ENCODE results near the gene LPIN2. TPM values are rescaled to one million over a fixed set of nuclear protein-coding genes. Genes with fewer than 3 reads are reported as not detected.

Gene LPIN2
- total RNA-seq, 2 donors from 2014 or later, result 19.5 to 120 TPM

GRCh38 chr18:2971741-2972552 is 41.0 kb downstream of the LPIN2 start:
- intact Hi-C loops (cut with DNase I), result no loop called here
- no peak for DNase-seq (ENCODE audit: low spot score)
- no peaks in the 10 kb centered on the region for H3K9me3 ChIP-seq
- no peaks in the 10 kb centered on the region for H3K27me3 ChIP-seq (replicated peaks; ENCODE audit: insufficient read depth)
- WGBS, result 79% methylated on average over 18 of the region's 18 CpGs
- H3K36me3 ChIP-seq, result no peaks in the 10 kb centered on the region
- no peaks in the 10 kb centered on the region for H3K4me1 ChIP-seq (replicated peaks)
- peak overlapping the region; percentile 32 to 56 for H3K27ac ChIP-seq
- H3K4me3 ChIP-seq, result no peak overlapping the region
- TF ChIP-seq POLR2AphosphoS5 (IDR thresholded peaks at IDR 0.05) (no peak), POLR2A (IDR thresholded peaks at IDR 0.05) (no peak), CTCF (IDR thresholded peaks at IDR 0.05) (no peak)

GRCh38 chr18:2970772-2971659 is 41.9 kb downstream of the LPIN2 start:
- no peak for DNase-seq (ENCODE audit: low spot score)
- 78% methylated on average over 11 of the region's 11 CpGs for WGBS
- intact Hi-C loops (cut with DNase I), result no loop called here
- H3K4me1 ChIP-seq (replicated peaks), result no peaks in the 10 kb centered on the region
- no peaks in the 10 kb centered on the region for H3K27me3 ChIP-seq (replicated peaks; ENCODE audit: insufficient read depth)
- H3K9me3 ChIP-seq, result no peaks in the 10 kb centered on the region
- TF ChIP-seq CTCF (IDR thresholded peaks at IDR 0.05), result no peak
- TF ChIP-seq POLR2A (IDR thresholded peaks at IDR 0.05), result no peak
- TF ChIP-seq POLR2AphosphoS5 (IDR thresholded peaks at IDR 0.05), result no peak
- H3K4me3 ChIP-seq, result no peak overlapping the region
- no peaks in the 10 kb centered on the region for H3K36me3 ChIP-seq
- H3K27ac ChIP-seq, result peak overlapping the region; percentile 39 to 56

- intact Hi-C loops (cut with DNase I), result no loop called here
- no peak for TF ChIP-seq CTCF (IDR thresholded peaks at IDR 0.05)
- no peak for TF ChIP-seq POLR2AphosphoS5 (IDR thresholded peaks at IDR 0.05)
- no peak for TF ChIP-seq POLR2A (IDR thresholded peaks at IDR 0.05)
- Histone ChIP-seq H3K27ac (peak overlapping the region; percentile 31 to 39), H3K27me3 (replicated peaks; ENCODE audit: insufficient read depth) (no peaks in the 10 kb centered on the region), H3K4me3 (no peak overlapping the region), H3K36me3 (no peaks in the 10 kb centered on the region), H3K9me3 (no peaks in the 10 kb centered on the region), H3K4me1 (replicated peaks) (no peaks in the 10 kb centered on the region)
- DNase-seq (ENCODE audit: low spot score), result no peak
- 43% methylated on average over 3 of the region's 3 CpGs for WGBS
Observed at GRCh38 chr18:2970344-2970743, 42.6 kb downstream of the LPIN2 start.

- no peaks in the 10 kb centered on the region for H3K36me3 ChIP-seq
- H3K4me3 ChIP-seq, result no peak overlapping the region
- 35% methylated on average over 3 of the region's 3 CpGs for WGBS
- no peak for DNase-seq (ENCODE audit: low spot score)
- TF ChIP-seq POLR2A (IDR thresholded peaks at IDR 0.05) (no peak), CTCF (IDR thresholded peaks at IDR 0.05) (no peak), POLR2AphosphoS5 (IDR thresholded peaks at IDR 0.05) (no peak)
- H3K27ac ChIP-seq, result peak overlapping the region in 1 of 2 donors; percentile 31
- no peaks in the 10 kb centered on the region for H3K27me3 ChIP-seq (replicated peaks; ENCODE audit: insufficient read depth)
- no peaks in the 10 kb centered on the region for H3K4me1 ChIP-seq (replicated peaks)
- intact Hi-C loops (cut with DNase I), result no loop called here
- no peaks in the 10 kb centered on the region for H3K9me3 ChIP-seq
Observed at GRCh38 chr18:2969695-2970094, 43.2 kb downstream of the LPIN2 start.
